Lung (tissue), 12 donors: ENCODE results near the gene DYRK4. TPM values are rescaled to one million over a fixed set of nuclear protein-coding genes. Genes with fewer than 3 reads are reported as not detected.

Experiments
- ATAC-seq: fragments of 200-7000 bp; cut with Tn5 transposase; one replicate; pipeline ENCODE4 v1.9.1; 2020; ENCODE audit warnings: moderate number of reproducible peaks; ENCODE audit not compliant: insufficient read depth, low FRiP score
- DNase-seq, 3 donors: peaks; one replicate each; pipeline ENCODE4 v3.0.0-alpha.2; 2013 to 2017
- H3K27ac ChIP-seq, 2 donors: one replicate each; pipeline ENCODE4 v1.5.1; 2013; ENCODE audit warnings: mild to moderate bottlenecking in 2 of 2, moderate library complexity in 2 of 2, control low read depth in 1 of 2, inconsistent platforms in 1 of 2, low read depth in 1 of 2, low read length in 1 of 2
- H3K27me3 ChIP-seq, 3 donors: one replicate each; pipeline ENCODE4 v1.5.1; 2013; ENCODE audit warnings: low read length in 2 of 3; ENCODE audit not compliant: control insufficient read depth in 3 of 3, insufficient read depth in 3 of 3
- H3K36me3 ChIP-seq, 4 donors: one replicate each; pipeline ENCODE4 v1.5.1; 2013; ENCODE audit warnings: low read length in 4 of 4, mild to moderate bottlenecking in 1 of 4, moderate library complexity in 1 of 4; ENCODE audit not compliant: control insufficient read depth in 4 of 4, insufficient read depth in 4 of 4
- H3K4me1 ChIP-seq, 5 donors: one replicate each; pipeline ENCODE4 v1.5.1; 2013; ENCODE audit warnings: low read length in 5 of 5, mild to moderate bottlenecking in 2 of 5, moderate library complexity in 1 of 5; ENCODE audit not compliant: control insufficient read depth in 5 of 5, insufficient read depth in 5 of 5
- H3K4me3 ChIP-seq: one replicate; pipeline ENCODE4 v1.5.1; 2013; ENCODE audit warnings: mild to moderate bottlenecking, control low read depth, moderate library complexity
- H3K9ac ChIP-seq, 2 donors: one replicate each; pipeline ENCODE4 v1.5.1; 2013; ENCODE audit warnings: low read length in 2 of 2, control low read depth in 1 of 2; ENCODE audit not compliant: insufficient read depth in 1 of 2
- H3K9me3 ChIP-seq, 4 donors: one replicate each; pipeline ENCODE4 v1.5.1; 2013; ENCODE audit warnings: low read length in 3 of 4, mild to moderate bottlenecking in 1 of 4, moderate library complexity in 1 of 4; ENCODE audit not compliant: control insufficient read depth in 4 of 4, insufficient read depth in 3 of 4
- CTCF ChIP-seq: IDR thresholded peaks from 2 replicates; pipeline ENCODE4 v1.5.1; 2012; ENCODE audit warnings: mild to moderate bottlenecking; ENCODE audit errors: control extremely low read depth, extremely low read depth
- WGBS, 2 donors: extraction: QIAGEN DNeasy Blood & Tissue Kit; methylation state at CpG; one replicate each; pipeline ENCODE4 v1.1.7; 2013; 5-methylcytosine and 5-hydroxymethylcytosine counted together
- polyA plus RNA-seq, 2 donors: library from polyadenylated mRNA; stranded (reverse); fragments of 200-250 nt; gene quantifications; one replicate each; pipeline ENCODE4 v1.2.1, GENCODE V29; 2013
- total RNA-seq, 2 donors: library from RNA; depleted of rRNA in 1 of 2; stranded (reverse); fragments of >200 nt in 1 of 2; gene quantifications; one replicate each; pipeline ENCODE4 v1.2.1, GENCODE V29; 2014 to 2021
- donor health status: control.
- donor health status: control.
- donor health status: Bipolar disorder and iron deficiency.
- donor health status: healthy.
- donor health status: DM: yes; HTN: yes; CAD: no.

The DYRK4 gene
- total and polyA plus RNA-seq, 4 donors = 27.8 to 80.2 (median 31.3) TPM

GRCh38 chr12:4567073-4567881 is 5.3 kb downstream of the DYRK4 start:
- no peak for TF ChIP-seq CTCF
- H3K27ac ChIP-seq = peak overlapping the region in 1 of 2 donors; percentile 64
- peak in 1 of 3 donors; percentile 16 for DNase-seq
- no peaks in the 10 kb centered on the region for H3K9me3 ChIP-seq
- H3K4me1 ChIP-seq = peaks cover 0 to 10% (median 0%) of the 10 kb centered on the region in 5 donors
- H3K4me3 ChIP-seq = no peak overlapping the region
- WGBS, 2 donors = 20 to 38% methylated on average over 3 of the region's 3 CpGs
- peak; percentile 54 for ATAC-seq
- no peaks in the 10 kb centered on the region for H3K27me3 ChIP-seq
- no peak overlapping the region for H3K9ac ChIP-seq
- H3K36me3 ChIP-seq = no peaks in the 10 kb centered on the region

GRCh38 chr12:4569261-4569660 is 7.3 kb downstream of the DYRK4 start:
- DNase-seq (no peak), ATAC-seq (no peak)
- Histone ChIP-seq H3K9me3 (no peaks in the 10 kb centered on the region), H3K27ac (no peak overlapping the region), H3K9ac (no peak overlapping the region), H3K36me3 (no peaks in the 10 kb centered on the region), H3K4me3 (no peak overlapping the region), H3K4me1 (peaks cover 0 to 10% (median 0%) of the 10 kb centered on the region in 5 donors), H3K27me3 (no peaks in the 10 kb centered on the region)
- WGBS, 2 donors = 86 to 90% methylated on average over 4 of the region's 4 CpGs
- no peak for TF ChIP-seq CTCF

GRCh38 chr12:4572680-4573079 is 10.7 kb downstream of the DYRK4 start:
- 59 to 69% methylated on average over 7 of the region's 7 CpGs for WGBS, 2 donors
- H3K27ac ChIP-seq = peak overlapping the region in 1 of 2 donors; percentile 47
- DNase-seq (peak in 2 of 3 donors; percentile 31 to 50), ATAC-seq (no peak)
- TF ChIP-seq CTCF = no peak
- peaks cover 0 to 6% (median 0%) of the 10 kb centered on the region in 5 donors for H3K4me1 ChIP-seq
- no peaks in the 10 kb centered on the region for H3K36me3 ChIP-seq
- peaks cover 0 to 3% (median 0%) of the 10 kb centered on the region in 3 donors for H3K27me3 ChIP-seq
- no peak overlapping the region for H3K9ac ChIP-seq
- no peak overlapping the region for H3K4me3 ChIP-seq
- H3K9me3 ChIP-seq = no peaks in the 10 kb centered on the region
